Fibroblast of lung (primary cell): ENCODE data around the gene GALNT17.

Experiments used
- EZH2 ChIP-seq: IDR thresholded peaks from 2 replicates; pipeline ENCODE4 v1.5.1; 2012; ENCODE audit warnings: low read length, control low read depth, mild to moderate bottlenecking; ENCODE audit errors: missing control alignments
- TF ChIP-seq, protein P1 (sequence below), 2 donors: IDR thresholded peaks in 1 of 2; conservative IDR thresholded peaks in 1 of 2; 1 replicate in 1 of 2; 2 replicates in 1 of 2; pipeline ENCODE4 v1.5.1; 2011 to 2012; ENCODE audit warnings: low read length in 2 of 2, control low read depth in 1 of 2, inconsistent platforms in 1 of 2, low read depth in 1 of 2, mild to moderate bottlenecking in 1 of 2

DNA sequence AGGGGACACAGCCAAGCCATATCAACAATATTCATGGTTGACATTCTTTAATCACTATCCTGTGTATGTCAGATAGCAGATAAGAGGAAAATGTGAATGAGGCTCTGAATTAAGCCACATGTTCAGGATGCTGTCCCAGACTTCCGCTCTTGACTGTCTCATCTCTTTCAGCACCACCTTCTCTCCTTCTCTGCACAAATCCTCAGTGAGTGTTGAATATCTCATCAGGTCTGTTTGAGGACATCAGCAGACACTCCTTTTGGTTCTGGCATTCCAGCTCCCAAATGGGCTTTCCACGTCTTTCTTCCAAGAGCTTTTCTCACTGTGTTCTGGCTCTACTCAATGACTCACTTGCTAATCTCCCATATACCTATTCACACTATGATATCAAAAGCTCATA is 321.7 kb downstream of the GALNT17 start:
- TF ChIP-seq, protein P1, sequence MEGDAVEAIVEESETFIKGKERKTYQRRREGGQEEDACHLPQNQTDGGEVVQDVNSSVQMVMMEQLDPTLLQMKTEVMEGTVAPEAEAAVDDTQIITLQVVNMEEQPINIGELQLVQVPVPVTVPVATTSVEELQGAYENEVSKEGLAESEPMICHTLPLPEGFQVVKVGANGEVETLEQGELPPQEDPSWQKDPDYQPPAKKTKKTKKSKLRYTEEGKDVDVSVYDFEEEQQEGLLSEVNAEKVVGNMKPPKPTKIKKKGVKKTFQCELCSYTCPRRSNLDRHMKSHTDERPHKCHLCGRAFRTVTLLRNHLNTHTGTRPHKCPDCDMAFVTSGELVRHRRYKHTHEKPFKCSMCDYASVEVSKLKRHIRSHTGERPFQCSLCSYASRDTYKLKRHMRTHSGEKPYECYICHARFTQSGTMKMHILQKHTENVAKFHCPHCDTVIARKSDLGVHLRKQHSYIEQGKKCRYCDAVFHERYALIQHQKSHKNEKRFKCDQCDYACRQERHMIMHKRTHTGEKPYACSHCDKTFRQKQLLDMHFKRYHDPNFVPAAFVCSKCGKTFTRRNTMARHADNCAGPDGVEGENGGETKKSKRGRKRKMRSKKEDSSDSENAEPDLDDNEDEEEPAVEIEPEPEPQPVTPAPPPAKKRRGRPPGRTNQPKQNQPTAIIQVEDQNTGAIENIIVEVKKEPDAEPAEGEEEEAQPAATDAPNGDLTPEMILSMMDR (conservative IDR thresholded peaks at IDR 0.05 in 1 of 2, IDR thresholded peaks at IDR 0.05 in 1 of 2; ENCODE audit: low read depth in 1 of 2, low read length in 2 of 2) = no peak
- TF ChIP-seq EZH2 = no peak
